Neural cell (in vitro differentiated cells): ENCODE data around the gene AGAP3. TPM values are rescaled to one million over a fixed set of nuclear protein-coding genes. Genes with fewer than 3 reads are reported as not detected.

Source experiments
- H2AFZ ChIP-seq: fragments of 200-600, 300-800 bp; sonication (generic), shearing (Covaris generic); 2 replicates; pipeline ENCODE4 v1.6.0; 2014; ENCODE audit warnings: low read depth, mild to moderate bottlenecking, antibody characterized with exemption, low read length, moderate library complexity
- H3F3A ChIP-seq: fragments of 200-600 bp; shearing (Covaris generic); 2 replicates; pipeline ENCODE4 v1.6.1; 2016; ENCODE audit warnings: mild to moderate bottlenecking, moderate library complexity, mixed read lengths, antibody characterized with exemption, low read length; ENCODE audit not compliant: insufficient read depth, poor library complexity, severe bottlenecking
- H3K27ac ChIP-seq: fragments of 200-600, 300-800 bp; sonication (generic), shearing (Covaris generic); 2 replicates; pipeline ENCODE4 v1.5.1; 2014; ENCODE audit warnings: mild to moderate bottlenecking, low read length, moderate library complexity
- H3K27me3 ChIP-seq: fragments of 300-800, 200-600 bp; sonication (generic), shearing (Covaris generic); 2 replicates; pipeline ENCODE4 v1.6.0; 2014; ENCODE audit warnings: mild to moderate bottlenecking, low read depth, low read length, moderate library complexity; ENCODE audit not compliant: insufficient read depth
- H3K36me3 ChIP-seq: fragments of 300-800, 200-600 bp; sonication (generic), shearing (Covaris generic); 2 replicates; pipeline ENCODE4 v1.5.1; 2014; ENCODE audit warnings: mild to moderate bottlenecking, antibody characterized with exemption, low read length, moderate library complexity; ENCODE audit not compliant: insufficient read depth
- H3K4me2 ChIP-seq: fragments of 300-800, 200-600 bp; sonication (generic), shearing (Covaris generic); 2 replicates; pipeline ENCODE4 v1.6.0; 2014; ENCODE audit warnings: mild to moderate bottlenecking, low read length
- H3K4me3 ChIP-seq: fragments of 300-800, 200-600 bp; sonication (generic), shearing (Covaris generic); 2 replicates; pipeline ENCODE4 v1.5.1; 2014; ENCODE audit warnings: mild to moderate bottlenecking, low read length, moderate library complexity
- H3K79me2 ChIP-seq: fragments of 200-600 bp; shearing (Covaris generic); replicated peaks from 2 replicates; pipeline ENCODE4 v1.6.0; 2014; ENCODE audit warnings: mild to moderate bottlenecking, low read length, moderate library complexity; ENCODE audit not compliant: insufficient read depth
- H3K9ac ChIP-seq: fragments of 300-800, 200-600 bp; sonication (generic), shearing (Covaris generic); 2 replicates; pipeline ENCODE4 v1.6.1; 2016; ENCODE audit warnings: mild to moderate bottlenecking, low read length, mixed read lengths
- H3K9me2 ChIP-seq: fragments of 200-600 bp; shearing (Covaris generic); 2 replicates; pipeline ENCODE4 v1.6.1; 2016; ENCODE audit warnings: mild to moderate bottlenecking, low read length, mixed read lengths; ENCODE audit not compliant: insufficient read depth
- H3K9me3 ChIP-seq: fragments of 200-600, 300-800 bp; sonication (generic), shearing (Covaris generic); 2 replicates; pipeline ENCODE4 v1.6.1; 2016; ENCODE audit warnings: mild to moderate bottlenecking, mixed run types, low read length, moderate library complexity, mixed read lengths
- H4K20me1 ChIP-seq: fragments of 200-600 bp; shearing (Covaris generic); 2 replicates; pipeline ENCODE4 v1.6.1; 2016; ENCODE audit warnings: mild to moderate bottlenecking, mixed run types; ENCODE audit not compliant: insufficient read depth
- EP300 ChIP-seq: fragments of 450-650 bp; conservative IDR thresholded peaks from 2 replicates; pipeline ENCODE4 v1.6.1; 2014; ENCODE audit warnings: antibody characterized with exemption, mild to moderate bottlenecking, moderate library complexity; ENCODE audit not compliant: poor library complexity, severe bottlenecking
- EZH2 ChIP-seq: fragments of 200-600, 300-800 bp; shearing (Covaris generic), sonication (generic); IDR thresholded peaks from 2 replicates; pipeline ENCODE4 v1.6.1; 2014; ENCODE audit warnings: antibody characterized with exemption, low read length, borderline replicate concordance, mild to moderate bottlenecking; ENCODE audit not compliant: insufficient read depth, poor library complexity, severe bottlenecking
- MXI1 ChIP-seq: fragments of 450-650 bp; conservative IDR thresholded peaks from 2 replicates; pipeline ENCODE4 v1.6.1; 2014; ENCODE audit warnings: antibody characterized with exemption, mild to moderate bottlenecking; ENCODE audit not compliant: poor library complexity, severe bottlenecking
- POLR2AphosphoS5 ChIP-seq: IDR thresholded peaks from 2 replicates; pipeline ENCODE4 v1.6.1; 2012
- RAD21 ChIP-seq: fragments of 450-650 bp; conservative IDR thresholded peaks from 2 replicates; pipeline ENCODE4 v1.6.1; 2014; ENCODE audit warnings: antibody characterized with exemption, mild to moderate bottlenecking, moderate library complexity
- SMC3 ChIP-seq: fragments of 450-650 bp; conservative IDR thresholded peaks from 2 replicates; pipeline ENCODE4 v1.6.1; 2014; ENCODE audit warnings: antibody characterized with exemption, mild to moderate bottlenecking, moderate library complexity; ENCODE audit not compliant: poor library complexity
- TAF1 ChIP-seq: IDR thresholded peaks from 2 replicates; pipeline ENCODE4 v1.6.1; 2012; ENCODE audit warnings: low read depth
- polyA plus RNA-seq: library from polyadenylated mRNA; depleted of rRNA; stranded (reverse); fragments of >200 nt; gene quantifications from 2 replicates; pipeline ENCODE4 v1.2.3, GENCODE V29; 2014
- TF ChIP-seq, protein P1 (sequence below): fragments of 450-650 bp; IDR thresholded peaks from 2 replicates; pipeline ENCODE4 v1.5.1; 2014; ENCODE audit warnings: antibody characterized with exemption, mild to moderate bottlenecking, moderate library complexity; ENCODE audit not compliant: poor library complexity, severe bottlenecking
- TF ChIP-seq, protein P2 (sequence below): IDR thresholded peaks from 2 replicates; pipeline ENCODE4 v1.6.1; 2012; ENCODE audit warnings: borderline replicate concordance

Gene AGAP3
- polyA plus RNA-seq, 1 donor from 2014 or later, result 117 TPM

DNA sequence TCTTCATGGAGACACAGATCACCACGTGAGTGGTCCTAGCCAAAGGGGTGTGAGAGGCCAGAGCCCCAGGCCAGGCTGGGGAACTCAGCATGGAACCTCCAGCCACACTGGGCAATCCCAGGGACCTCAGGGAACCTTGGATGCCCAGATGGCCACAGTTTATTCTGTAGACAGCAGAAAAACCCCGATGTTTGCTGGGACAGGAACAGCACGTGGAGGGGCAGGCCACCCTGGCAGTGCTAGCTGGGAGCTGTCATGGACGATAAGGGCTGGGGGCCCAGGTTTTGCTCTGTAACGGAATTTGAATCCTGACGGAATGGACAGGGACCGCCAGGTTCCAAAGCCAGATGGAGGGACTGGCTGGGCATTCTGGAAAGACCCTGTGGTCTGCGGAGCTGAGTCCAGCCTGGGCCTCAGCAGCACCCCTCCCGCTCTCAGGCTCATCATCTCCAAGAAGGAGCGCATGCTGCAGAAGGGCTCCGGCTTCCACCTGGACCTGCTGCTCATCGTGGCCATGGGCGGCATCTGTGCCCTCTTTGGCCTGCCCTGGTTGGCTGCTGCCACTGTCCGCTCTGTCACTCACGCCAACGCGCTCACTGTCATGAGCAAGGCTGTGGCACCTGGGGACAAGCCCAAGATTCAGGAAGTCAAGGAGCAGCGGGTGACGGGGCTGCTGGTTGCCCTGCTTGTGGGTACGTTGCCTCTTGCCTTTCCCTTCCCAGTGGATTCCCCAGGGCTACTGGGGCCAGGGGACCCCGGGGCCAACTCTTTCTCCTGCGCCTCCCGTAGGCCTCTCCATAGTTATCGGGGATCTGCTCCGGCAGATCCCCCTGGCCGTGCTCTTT lies 11.2 kb upstream of the AGAP3 start:
- no peak overlapping the region for H2AFZ ChIP-seq
- H3K79me2 ChIP-seq, result peaks cover 10% of the 10 kb centered on the region

DNA sequence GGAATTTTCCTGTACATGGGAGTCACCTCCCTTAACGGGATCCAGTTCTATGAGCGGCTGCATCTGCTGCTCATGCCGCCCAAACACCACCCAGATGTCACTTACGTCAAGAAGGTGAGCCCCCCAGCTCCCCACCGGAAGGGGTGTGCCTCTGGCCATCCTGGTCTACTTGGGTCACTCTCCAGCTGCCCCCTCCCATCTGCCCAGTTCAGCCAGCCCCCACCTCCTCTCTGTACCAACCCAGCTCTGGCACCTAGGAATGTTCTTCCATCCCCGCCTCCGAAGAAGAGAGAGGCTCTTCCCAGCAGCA lies 10.7 kb upstream of the AGAP3 start:
- H3K27ac ChIP-seq, result no peak overlapping the region
- H3K79me2 ChIP-seq, result peaks cover 13% of the 10 kb centered on the region
- H3K9me3 ChIP-seq, result no peaks in the 10 kb centered on the region
- no peaks in the 10 kb centered on the region for H3K9me2 ChIP-seq
- TF ChIP-seq MXI1, result no peak
- TF ChIP-seq, protein P1, sequence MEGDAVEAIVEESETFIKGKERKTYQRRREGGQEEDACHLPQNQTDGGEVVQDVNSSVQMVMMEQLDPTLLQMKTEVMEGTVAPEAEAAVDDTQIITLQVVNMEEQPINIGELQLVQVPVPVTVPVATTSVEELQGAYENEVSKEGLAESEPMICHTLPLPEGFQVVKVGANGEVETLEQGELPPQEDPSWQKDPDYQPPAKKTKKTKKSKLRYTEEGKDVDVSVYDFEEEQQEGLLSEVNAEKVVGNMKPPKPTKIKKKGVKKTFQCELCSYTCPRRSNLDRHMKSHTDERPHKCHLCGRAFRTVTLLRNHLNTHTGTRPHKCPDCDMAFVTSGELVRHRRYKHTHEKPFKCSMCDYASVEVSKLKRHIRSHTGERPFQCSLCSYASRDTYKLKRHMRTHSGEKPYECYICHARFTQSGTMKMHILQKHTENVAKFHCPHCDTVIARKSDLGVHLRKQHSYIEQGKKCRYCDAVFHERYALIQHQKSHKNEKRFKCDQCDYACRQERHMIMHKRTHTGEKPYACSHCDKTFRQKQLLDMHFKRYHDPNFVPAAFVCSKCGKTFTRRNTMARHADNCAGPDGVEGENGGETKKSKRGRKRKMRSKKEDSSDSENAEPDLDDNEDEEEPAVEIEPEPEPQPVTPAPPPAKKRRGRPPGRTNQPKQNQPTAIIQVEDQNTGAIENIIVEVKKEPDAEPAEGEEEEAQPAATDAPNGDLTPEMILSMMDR, result no peak
- TF ChIP-seq, protein P2, sequence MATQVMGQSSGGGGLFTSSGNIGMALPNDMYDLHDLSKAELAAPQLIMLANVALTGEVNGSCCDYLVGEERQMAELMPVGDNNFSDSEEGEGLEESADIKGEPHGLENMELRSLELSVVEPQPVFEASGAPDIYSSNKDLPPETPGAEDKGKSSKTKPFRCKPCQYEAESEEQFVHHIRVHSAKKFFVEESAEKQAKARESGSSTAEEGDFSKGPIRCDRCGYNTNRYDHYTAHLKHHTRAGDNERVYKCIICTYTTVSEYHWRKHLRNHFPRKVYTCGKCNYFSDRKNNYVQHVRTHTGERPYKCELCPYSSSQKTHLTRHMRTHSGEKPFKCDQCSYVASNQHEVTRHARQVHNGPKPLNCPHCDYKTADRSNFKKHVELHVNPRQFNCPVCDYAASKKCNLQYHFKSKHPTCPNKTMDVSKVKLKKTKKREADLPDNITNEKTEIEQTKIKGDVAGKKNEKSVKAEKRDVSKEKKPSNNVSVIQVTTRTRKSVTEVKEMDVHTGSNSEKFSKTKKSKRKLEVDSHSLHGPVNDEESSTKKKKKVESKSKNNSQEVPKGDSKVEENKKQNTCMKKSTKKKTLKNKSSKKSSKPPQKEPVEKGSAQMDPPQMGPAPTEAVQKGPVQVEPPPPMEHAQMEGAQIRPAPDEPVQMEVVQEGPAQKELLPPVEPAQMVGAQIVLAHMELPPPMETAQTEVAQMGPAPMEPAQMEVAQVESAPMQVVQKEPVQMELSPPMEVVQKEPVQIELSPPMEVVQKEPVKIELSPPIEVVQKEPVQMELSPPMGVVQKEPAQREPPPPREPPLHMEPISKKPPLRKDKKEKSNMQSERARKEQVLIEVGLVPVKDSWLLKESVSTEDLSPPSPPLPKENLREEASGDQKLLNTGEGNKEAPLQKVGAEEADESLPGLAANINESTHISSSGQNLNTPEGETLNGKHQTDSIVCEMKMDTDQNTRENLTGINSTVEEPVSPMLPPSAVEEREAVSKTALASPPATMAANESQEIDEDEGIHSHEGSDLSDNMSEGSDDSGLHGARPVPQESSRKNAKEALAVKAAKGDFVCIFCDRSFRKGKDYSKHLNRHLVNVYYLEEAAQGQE, result no peak
- no peak for TF ChIP-seq SMC3
- no peak for TF ChIP-seq POLR2AphosphoS5
- TF ChIP-seq RAD21, result no peak
- TF ChIP-seq EZH2, result no peak
- no peak for TF ChIP-seq EP300
- no peak for TF ChIP-seq TAF1
- no peaks in the 10 kb centered on the region for H3K36me3 ChIP-seq
- no peak overlapping the region for H3K9ac ChIP-seq
- H2AFZ ChIP-seq, result no peak overlapping the region
- no peaks in the 10 kb centered on the region for H3F3A ChIP-seq
- H4K20me1 ChIP-seq, result no peaks in the 10 kb centered on the region
- no peak overlapping the region for H3K4me2 ChIP-seq
- H3K4me3 ChIP-seq, result no peak overlapping the region
- no peaks in the 10 kb centered on the region for H3K27me3 ChIP-seq

More for the DNA sequence above, 11.2 kb upstream of the AGAP3 start:
- Histone ChIP-seq H3K9ac (no peak overlapping the region), H3K4me2 (no peak overlapping the region), H3K4me3 (no peak overlapping the region), H3K9me3 (no peaks in the 10 kb centered on the region), H3K9me2 (no peaks in the 10 kb centered on the region), H3K27me3 (no peaks in the 10 kb centered on the region), H3K27ac (no peak overlapping the region), H4K20me1 (no peaks in the 10 kb centered on the region), H3K36me3 (no peaks in the 10 kb centered on the region), H3F3A (no peaks in the 10 kb centered on the region)
- no peak for TF ChIP-seq TAF1
- TF ChIP-seq SMC3, result no peak
- TF ChIP-seq MXI1, result no peak
- TF ChIP-seq, protein P1, result no peak
- no peak for TF ChIP-seq RAD21
- no peak for TF ChIP-seq EZH2
- no peak for TF ChIP-seq EP300
- TF ChIP-seq, protein P2, result no peak
